A673 (cell line): Measurements from ENCODE around the gene BABAM2. TPM values are rescaled to one million over a fixed set of nuclear protein-coding genes. Genes with fewer than 3 reads are reported as not detected.

Experiments used
- BruUV-seq: library from RNA; stranded (reverse); fragments of 400-500 nt; replicated peaks from 2 replicates; lab custom pipeline; 2021; lab: Mats Ljungman, UMichigan
- CTCF ChIA-PET: fragments of 300-600 bp; sonication (Branson Sonifier 250); formaldehyde crosslinking; loops from one replicate; lab custom pipeline; 2022; ENCODE audit warnings: antibody characterized with exemption; lab: Charles Lee
- POLR2A ChIA-PET: fragments of 300-600 bp; sonication (Branson Sonifier 250); formaldehyde crosslinking; loops from one replicate; lab custom pipeline; 2022; ENCODE audit warnings: antibody characterized with exemption; ENCODE audit not compliant: low non-redundant PET; lab: Charles Lee
- DNase-seq: peaks from one replicate; pipeline ENCODE4 v3.0.0-alpha.2; 2015; ENCODE audit warnings: low spot score
- H3K27ac ChIP-seq: fragments of 200-600 bp; sonication (generic); 2 replicates; pipeline ENCODE4 v1.5.1; 2016; ENCODE audit warnings: mixed run types, low read depth, mild to moderate bottlenecking, mixed read lengths, antibody characterized with exemption, low read length; ENCODE audit not compliant: poor library complexity, severe bottlenecking
- H3K27me3 ChIP-seq: fragments of 200-600 bp; sonication (generic); replicated peaks from 2 replicates; pipeline ENCODE4 v1.6.1; 2017; ENCODE audit warnings: mixed run types, low read depth, mild to moderate bottlenecking, mixed read lengths, antibody characterized with exemption, low read length; ENCODE audit not compliant: insufficient read depth, poor library complexity
- H3K36me3 ChIP-seq: fragments of 200-600 bp; sonication (generic); 2 replicates; pipeline ENCODE4 v1.6.1; 2016; ENCODE audit warnings: mixed run types, mild to moderate bottlenecking, mixed read lengths, antibody characterized with exemption, low read length; ENCODE audit not compliant: insufficient read depth, poor library complexity, severe bottlenecking
- H3K4me1 ChIP-seq: fragments of 200-600 bp; sonication (generic); 2 replicates; pipeline ENCODE4 v1.6.1; 2017; ENCODE audit warnings: mixed run types, mild to moderate bottlenecking, mixed read lengths, antibody characterized with exemption, low read length; ENCODE audit not compliant: insufficient read depth, poor library complexity, severe bottlenecking
- H3K4me3 ChIP-seq: fragments of 200-600 bp; sonication (generic); 2 replicates; pipeline ENCODE4 v1.5.1; 2016; ENCODE audit warnings: low read depth, mixed run types, mild to moderate bottlenecking, mixed read lengths, low read length; ENCODE audit not compliant: poor library complexity, severe bottlenecking
- H3K9me3 ChIP-seq: fragments of 200-600 bp; sonication (generic); 2 replicates; pipeline ENCODE4 v1.6.1; 2016; ENCODE audit warnings: mixed run types, low read depth, mild to moderate bottlenecking, mixed read lengths, antibody characterized with exemption, low read length; ENCODE audit not compliant: poor library complexity, severe bottlenecking
- EZH2 ChIP-seq: fragments of 200-600 bp; sonication (generic); IDR thresholded peaks from 2 replicates; pipeline ENCODE4 v1.6.1; 2017; ENCODE audit warnings: borderline replicate concordance, low read depth, mild to moderate bottlenecking, mixed read lengths, antibody characterized with exemption, low read length; ENCODE audit not compliant: poor library complexity, severe bottlenecking
- intact Hi-C: fragments of 100-400 bp; cut with micrococcal nuclease; formaldehyde crosslinking; loops from one replicate; pipeline ENCODE4 v1.10.0; 2022; ENCODE audit not compliant: unreplicated experiment
- total RNA-seq: library from RNA; stranded (reverse); gene quantifications from 2 replicates; pipeline ENCODE4 v1.2.3, GENCODE V29; 2021
- TF ChIP-seq, protein P1 (sequence below): fragments of 300-800, 200-600 bp; sonication (generic); conservative IDR thresholded peaks from 2 replicates; pipeline ENCODE4 v1.5.1; 2017; ENCODE audit warnings: low read depth, mild to moderate bottlenecking, antibody characterized with exemption, low read length, moderate library complexity, mixed read lengths

Gene BABAM2
- total RNA-seq, 1 experiment from 2014 or later: 21.8 TPM

DNA sequence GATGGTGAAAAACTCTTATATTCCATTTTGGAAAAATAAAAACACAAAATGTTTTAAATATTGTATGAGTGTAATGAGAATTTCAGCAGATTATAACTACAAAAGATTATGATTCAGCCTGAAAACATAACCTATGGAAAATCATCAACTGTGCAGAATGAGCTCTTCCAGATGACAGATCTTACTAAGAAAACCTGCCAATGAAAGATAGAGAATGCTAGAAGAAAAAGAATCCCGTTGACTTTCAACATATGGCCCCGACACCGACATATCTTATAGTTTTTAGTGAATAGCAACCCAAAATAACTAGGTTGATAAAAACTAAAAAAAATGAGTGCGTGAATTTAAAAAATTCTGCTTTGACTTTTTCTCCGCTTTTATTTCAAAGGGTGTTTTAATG lies 178.0 kb downstream of the BABAM2 start:
- Histone ChIP-seq H3K4me3 (no peak overlapping the region), H3K4me1 (peaks cover 15% of the 10 kb centered on the region), H3K36me3 (no peaks in the 10 kb centered on the region), H3K27me3 (no peaks in the 10 kb centered on the region), H3K9me3 (no peaks in the 10 kb centered on the region), H3K27ac (peak overlapping the region; percentile 14)
- TF ChIP-seq EZH2: no peak
- TF ChIP-seq, protein P1, sequence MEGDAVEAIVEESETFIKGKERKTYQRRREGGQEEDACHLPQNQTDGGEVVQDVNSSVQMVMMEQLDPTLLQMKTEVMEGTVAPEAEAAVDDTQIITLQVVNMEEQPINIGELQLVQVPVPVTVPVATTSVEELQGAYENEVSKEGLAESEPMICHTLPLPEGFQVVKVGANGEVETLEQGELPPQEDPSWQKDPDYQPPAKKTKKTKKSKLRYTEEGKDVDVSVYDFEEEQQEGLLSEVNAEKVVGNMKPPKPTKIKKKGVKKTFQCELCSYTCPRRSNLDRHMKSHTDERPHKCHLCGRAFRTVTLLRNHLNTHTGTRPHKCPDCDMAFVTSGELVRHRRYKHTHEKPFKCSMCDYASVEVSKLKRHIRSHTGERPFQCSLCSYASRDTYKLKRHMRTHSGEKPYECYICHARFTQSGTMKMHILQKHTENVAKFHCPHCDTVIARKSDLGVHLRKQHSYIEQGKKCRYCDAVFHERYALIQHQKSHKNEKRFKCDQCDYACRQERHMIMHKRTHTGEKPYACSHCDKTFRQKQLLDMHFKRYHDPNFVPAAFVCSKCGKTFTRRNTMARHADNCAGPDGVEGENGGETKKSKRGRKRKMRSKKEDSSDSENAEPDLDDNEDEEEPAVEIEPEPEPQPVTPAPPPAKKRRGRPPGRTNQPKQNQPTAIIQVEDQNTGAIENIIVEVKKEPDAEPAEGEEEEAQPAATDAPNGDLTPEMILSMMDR: no peak
- CTCF ChIA-PET: no interaction called here
- POLR2A ChIA-PET: no interaction called here
- no peak for DNase-seq
- no TSS peak for BruUV-seq
- intact Hi-C loops: no loop called here

DNA sequence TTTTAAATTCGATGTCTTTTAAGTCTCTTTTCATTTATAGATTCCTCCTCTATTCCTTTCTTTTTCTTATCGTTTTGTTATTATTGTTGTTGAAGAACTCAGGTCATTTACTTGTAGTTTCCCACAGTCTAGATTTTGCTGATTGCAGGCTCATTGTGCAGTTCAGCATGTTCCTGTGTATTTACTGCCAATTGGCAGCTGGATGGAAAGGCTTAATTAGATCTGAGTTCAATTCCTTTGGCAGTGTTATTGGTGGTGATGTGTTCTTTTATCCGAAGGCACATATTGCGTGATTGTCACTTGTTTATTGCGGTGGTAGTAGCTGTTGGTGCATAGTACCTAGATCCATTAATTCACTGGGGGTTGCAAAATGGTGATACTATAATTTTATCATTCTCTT lies 180.7 kb downstream of the BABAM2 start:
- Histone ChIP-seq H3K36me3 (no peaks in the 10 kb centered on the region), H3K27me3 (no peaks in the 10 kb centered on the region), H3K27ac (no peak overlapping the region), H3K9me3 (no peaks in the 10 kb centered on the region), H3K4me1 (peaks cover 15% of the 10 kb centered on the region), H3K4me3 (no peak overlapping the region)
- ChIA-PET POLR2A (no interaction called here), CTCF (no interaction called here)
- no peak for DNase-seq
- TF ChIP-seq EZH2: no peak
- TF ChIP-seq, protein P1: no peak
- no TSS peak for BruUV-seq
- intact Hi-C loops: no loop called here

DNA sequence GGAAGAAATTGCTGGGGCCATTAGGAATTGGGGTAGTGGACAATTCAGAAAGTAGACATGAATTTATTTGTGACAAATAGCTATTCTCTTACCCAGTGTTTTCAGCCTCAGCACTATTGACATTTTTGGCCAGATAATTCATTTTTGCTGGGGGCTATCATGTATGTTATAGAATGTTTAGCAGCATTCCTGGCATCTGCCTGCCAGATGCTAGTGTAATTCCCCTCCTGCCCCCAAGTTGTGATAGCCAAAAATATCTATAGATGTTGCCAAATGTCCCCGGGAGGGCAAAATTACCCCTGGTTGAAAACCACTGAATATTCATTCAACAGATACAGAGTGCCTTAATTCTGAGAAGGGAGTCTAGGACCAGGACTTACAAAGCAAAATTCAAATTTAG lies 183.6 kb downstream of the BABAM2 start:
- BruUV-seq: no TSS peak
- TF ChIP-seq, protein P1: no peak
- TF ChIP-seq EZH2: no peak
- POLR2A ChIA-PET: no interaction called here
- Histone ChIP-seq H3K27me3 (no peaks in the 10 kb centered on the region), H3K4me1 (no peaks in the 10 kb centered on the region), H3K4me3 (no peak overlapping the region), H3K9me3 (no peaks in the 10 kb centered on the region), H3K27ac (no peak overlapping the region), H3K36me3 (no peaks in the 10 kb centered on the region)
- no peak for DNase-seq
- CTCF ChIA-PET: no interaction called here
- intact Hi-C loops: no loop called here
